A549 treated with AZD9567 at 1 μM for 4 hours (cell line): ENCODE measurements around the gene TRPC4. TPM values are rescaled to one million over a fixed set of nuclear protein-coding genes. Genes with fewer than 3 reads are reported as not detected.

Source experiments
- total RNA-seq: library from RNA; stranded (reverse); fragments of 200-300 nt; extraction: Qiagen RNA extraction; gene quantifications from 5 replicates; pipeline ENCODE4 v1.2.3, GENCODE V29; 2022; ENCODE audit not compliant: insufficient read depth

TRPC4 gene
- total RNA-seq, result not detected in 5 replicates

GRCh38 chr13:37869756-37870488, at the start of gene TRPC4:
Gene TRPC4, minus strand, starts transcription at chr13:37869772. Its CDS starts 86,439 bp downstream, at chr13:37783333.

DNA sequence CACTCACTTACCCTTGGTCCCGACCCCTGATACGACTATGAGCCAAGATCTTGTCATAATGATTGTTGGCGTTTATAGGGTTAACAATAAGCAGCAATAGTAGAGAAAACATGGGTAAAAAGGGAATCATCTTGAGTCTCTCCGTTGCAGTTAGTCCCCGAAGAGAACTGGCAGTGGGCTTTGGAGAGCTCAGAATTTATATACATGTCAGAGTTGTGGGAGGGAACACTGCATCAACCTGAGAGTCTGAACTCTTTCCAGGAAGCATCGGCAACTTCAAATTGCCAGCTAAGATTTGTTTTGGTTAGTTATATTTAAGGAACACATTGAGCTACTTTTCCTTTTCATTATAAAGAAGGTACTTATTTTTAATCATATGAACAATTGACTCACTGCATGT, 271.0 kb downstream of the TRPC4 start, which contains the start of gene POSTN:
POSTN (minus strand) TSS at position 172 of the 400 bp plus-strand sequence; CDS start at position 130, 42 bp downstream.

